Vagina (tissue), 2 donors: ENCODE measurements around the gene DLG2.

Source experiments
- CTCF ChIP-seq, 3 experiments: fragments of 450-650 bp in 2 of 3; fragments of 200-600 bp in 1 of 3; sonication (generic) in 1 of 3; IDR thresholded peaks; one replicate each; pipeline ENCODE4 v1.5.1; 2017 to 2019; ENCODE audit warnings: antibody characterized with exemption in 3 of 3, mild to moderate bottlenecking in 2 of 3, moderate library complexity in 2 of 3
- POLR2A ChIP-seq, 2 donors: fragments of 450-650 bp; IDR thresholded peaks; one replicate each; pipeline ENCODE4 v1.6.1; 2017; ENCODE audit warnings: antibody characterized with exemption in 2 of 2, mild to moderate bottlenecking in 2 of 2, moderate library complexity in 2 of 2
- POLR2AphosphoS5 ChIP-seq, 2 donors: sonication (generic); formaldehyde crosslinking; IDR thresholded peaks; one replicate each; pipeline ENCODE4 v1.9.0; 2017; ENCODE audit warnings: antibody characterized with exemption in 2 of 2, mild to moderate bottlenecking in 2 of 2, low read depth in 1 of 2; ENCODE audit not compliant: insufficient read depth in 1 of 2

- no peak for TF ChIP-seq POLR2A (IDR thresholded peaks at IDR 0.05)
- no peak for TF ChIP-seq CTCF (IDR thresholded peaks at IDR 0.05)
- no peak for TF ChIP-seq POLR2AphosphoS5 (IDR thresholded peaks at IDR 0.05; ENCODE audit: insufficient read depth in 1 of 2, low read depth in 1 of 2)
Measured at GRCh38 chr11:84390441-84391078, 1236.6 kb downstream of the DLG2 start.
